Measurements from ENCODE around the gene PLD2. TPM values are rescaled to one million over a fixed set of nuclear protein-coding genes. Genes with fewer than 3 reads are reported as not detected.
A peak's percentile ranks its signal among the peaks of the same experiment; 100 is the strongest.

The PLD2 gene
- total and polyA plus RNA-seq, 2 donors (not counting 1 experiment from before 2014, with no cell fraction given): 12.7 to 14.9 TPM

GRCh38 chr17:4839965-4840892, 33.3 kb downstream of the PLD2 start:
- Histone ChIP-seq H3K4me1 (ENCODE audit: control insufficient read depth, extremely low read depth, insufficient read depth, low read length) (peaks cover 3% of the 10 kb centered on the region), H3K9ac (ENCODE audit: insufficient read depth, low read length) (no peak overlapping the region), H3K79me2 (ENCODE audit: control insufficient read depth, insufficient read depth, low read length) (peaks cover 30% of the 10 kb centered on the region), H4K20me1 (ENCODE audit: control insufficient read depth, extremely low read depth, insufficient read depth, low read length) (peaks cover 3% of the 10 kb centered on the region), H2AFZ (ENCODE audit: low read length) (no peak overlapping the region), H3K27ac (ENCODE audit: insufficient read depth, low read length) (no peak overlapping the region), H3K4me3 (replicated peaks in 1 of 4; ENCODE audit: control extremely low read depth in 1 of 4, insufficient read depth in 1 of 4, low read depth in 3 of 4, low read length in 4 of 4) (no peak overlapping the region), H3K9me3 (ENCODE audit: control insufficient read depth, insufficient read depth, low read depth, low read length) (no peaks in the 10 kb centered on the region), H3K36me3 (ENCODE audit: control insufficient read depth, insufficient read depth, low read length) (no peaks in the 10 kb centered on the region), H3K4me2 (ENCODE audit: extremely low read depth, insufficient read depth, low read length) (no peak overlapping the region), H3K27me3 (ENCODE audit: control insufficient read depth, insufficient read depth, low read length) (no peaks in the 10 kb centered on the region)
- DNase-seq (ENCODE audit: low read depth in 2 of 2): peak in 1 of 2 donors; percentile 43
- TF ChIP-seq CTCF (conservative IDR thresholded peaks at IDR 0.05 in 1 of 2, IDR thresholded peaks at IDR 0.05 in 1 of 2; ENCODE audit: low read depth in 1 of 2, low read length in 2 of 2) (no peak), EZH2 (IDR thresholded peaks at IDR 0.05; ENCODE audit: low read length, missing control alignments) (no peak)

GRCh38 chr17:4840893-4841242, 33.9 kb downstream of the PLD2 start:
- Histone ChIP-seq H3K27ac (ENCODE audit: insufficient read depth, low read length) (no peak overlapping the region), H4K20me1 (ENCODE audit: control insufficient read depth, extremely low read depth, insufficient read depth, low read length) (peaks cover 3% of the 10 kb centered on the region), H3K4me1 (ENCODE audit: control insufficient read depth, extremely low read depth, insufficient read depth, low read length) (peaks cover 3% of the 10 kb centered on the region), H3K9me3 (ENCODE audit: control insufficient read depth, insufficient read depth, low read depth, low read length) (no peaks in the 10 kb centered on the region), H3K4me2 (ENCODE audit: extremely low read depth, insufficient read depth, low read length) (no peak overlapping the region), H3K27me3 (ENCODE audit: control insufficient read depth, insufficient read depth, low read length) (no peaks in the 10 kb centered on the region), H3K79me2 (ENCODE audit: control insufficient read depth, insufficient read depth, low read length) (peaks cover 25% of the 10 kb centered on the region), H2AFZ (ENCODE audit: low read length) (no peak overlapping the region), H3K36me3 (ENCODE audit: control insufficient read depth, insufficient read depth, low read length) (no peaks in the 10 kb centered on the region), H3K4me3 (replicated peaks in 1 of 4; ENCODE audit: control extremely low read depth in 1 of 4, insufficient read depth in 1 of 4, low read depth in 3 of 4, low read length in 4 of 4) (no peak overlapping the region), H3K9ac (ENCODE audit: insufficient read depth, low read length) (no peak overlapping the region)
- TF ChIP-seq EZH2 (IDR thresholded peaks at IDR 0.05; ENCODE audit: low read length, missing control alignments) (no peak), CTCF (conservative IDR thresholded peaks at IDR 0.05 in 1 of 2, IDR thresholded peaks at IDR 0.05 in 1 of 2; ENCODE audit: low read depth in 1 of 2, low read length in 2 of 2) (no peak)
- no peak for DNase-seq (ENCODE audit: low read depth in 2 of 2)

GRCh38 chr17:4842376-4842775, 35.4 kb downstream of the PLD2 start:
- Histone ChIP-seq H3K4me1 (ENCODE audit: control insufficient read depth, extremely low read depth, insufficient read depth, low read length) (peaks cover 3% of the 10 kb centered on the region), H3K9ac (ENCODE audit: insufficient read depth, low read length) (no peak overlapping the region), H2AFZ (ENCODE audit: low read length) (no peak overlapping the region), H3K9me3 (ENCODE audit: control insufficient read depth, insufficient read depth, low read depth, low read length) (no peaks in the 10 kb centered on the region), H3K27me3 (ENCODE audit: control insufficient read depth, insufficient read depth, low read length) (no peaks in the 10 kb centered on the region), H3K4me3 (replicated peaks in 1 of 4; ENCODE audit: control extremely low read depth in 1 of 4, insufficient read depth in 1 of 4, low read depth in 3 of 4, low read length in 4 of 4) (no peak overlapping the region), H3K36me3 (ENCODE audit: control insufficient read depth, insufficient read depth, low read length) (no peaks in the 10 kb centered on the region), H3K4me2 (ENCODE audit: extremely low read depth, insufficient read depth, low read length) (no peak overlapping the region), H3K79me2 (ENCODE audit: control insufficient read depth, insufficient read depth, low read length) (peaks cover 21% of the 10 kb centered on the region), H4K20me1 (ENCODE audit: control insufficient read depth, extremely low read depth, insufficient read depth, low read length) (peaks cover 3% of the 10 kb centered on the region), H3K27ac (ENCODE audit: insufficient read depth, low read length) (no peak overlapping the region)
- no peak for DNase-seq (ENCODE audit: low read depth in 2 of 2)
- TF ChIP-seq CTCF (conservative IDR thresholded peaks at IDR 0.05 in 1 of 2, IDR thresholded peaks at IDR 0.05 in 1 of 2; ENCODE audit: low read depth in 1 of 2, low read length in 2 of 2) (no peak), EZH2 (IDR thresholded peaks at IDR 0.05; ENCODE audit: low read length, missing control alignments) (no peak)
